ENCODE results near the gene PRR29.

DNA sequence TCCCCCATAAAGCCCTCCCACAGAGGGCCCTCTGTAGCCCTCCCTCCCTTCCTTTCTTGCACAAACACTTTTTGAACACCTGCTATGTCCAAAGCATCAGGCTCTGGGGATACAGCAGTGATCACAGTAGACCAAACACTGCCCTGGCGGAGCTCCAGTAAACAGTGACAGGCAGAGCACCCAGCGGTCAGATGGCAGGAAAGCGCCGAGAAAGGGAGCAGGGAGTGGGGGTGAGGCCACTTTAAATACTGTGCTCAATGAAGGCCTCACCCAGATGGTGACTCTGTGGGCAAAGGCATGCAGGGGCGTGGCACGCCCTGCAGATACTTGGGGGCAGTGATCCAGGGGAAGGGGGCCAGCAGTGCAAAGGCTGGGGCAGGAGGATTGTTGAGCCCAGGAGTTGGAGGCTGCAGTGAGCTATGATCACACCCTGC is 7.6 kb downstream of the PRR29 start:
- TF ChIP-seq, protein P1, sequence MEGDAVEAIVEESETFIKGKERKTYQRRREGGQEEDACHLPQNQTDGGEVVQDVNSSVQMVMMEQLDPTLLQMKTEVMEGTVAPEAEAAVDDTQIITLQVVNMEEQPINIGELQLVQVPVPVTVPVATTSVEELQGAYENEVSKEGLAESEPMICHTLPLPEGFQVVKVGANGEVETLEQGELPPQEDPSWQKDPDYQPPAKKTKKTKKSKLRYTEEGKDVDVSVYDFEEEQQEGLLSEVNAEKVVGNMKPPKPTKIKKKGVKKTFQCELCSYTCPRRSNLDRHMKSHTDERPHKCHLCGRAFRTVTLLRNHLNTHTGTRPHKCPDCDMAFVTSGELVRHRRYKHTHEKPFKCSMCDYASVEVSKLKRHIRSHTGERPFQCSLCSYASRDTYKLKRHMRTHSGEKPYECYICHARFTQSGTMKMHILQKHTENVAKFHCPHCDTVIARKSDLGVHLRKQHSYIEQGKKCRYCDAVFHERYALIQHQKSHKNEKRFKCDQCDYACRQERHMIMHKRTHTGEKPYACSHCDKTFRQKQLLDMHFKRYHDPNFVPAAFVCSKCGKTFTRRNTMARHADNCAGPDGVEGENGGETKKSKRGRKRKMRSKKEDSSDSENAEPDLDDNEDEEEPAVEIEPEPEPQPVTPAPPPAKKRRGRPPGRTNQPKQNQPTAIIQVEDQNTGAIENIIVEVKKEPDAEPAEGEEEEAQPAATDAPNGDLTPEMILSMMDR (IDR thresholded peaks at IDR 0.05; ENCODE audit: low read depth, low read length, poor library complexity, severe bottlenecking), result no peak
- no peak for TF ChIP-seq EZH2phosphoT487 (IDR thresholded peaks at IDR 0.05; ENCODE audit: borderline replicate concordance, low read length)
